Measurements from ENCODE around the gene PLEKHJ1. TPM values are rescaled to one million over a fixed set of nuclear protein-coding genes. Genes with fewer than 3 reads are reported as not detected.

PLEKHJ1 gene, protein sequence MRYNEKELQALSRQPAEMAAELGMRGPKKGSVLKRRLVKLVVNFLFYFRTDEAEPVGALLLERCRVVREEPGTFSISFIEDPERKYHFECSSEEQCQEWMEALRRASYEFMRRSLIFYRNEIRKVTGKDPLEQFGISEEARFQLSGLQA
- total RNA-seq: 58.4 and 81.5 TPM in 2 replicates

DNA sequence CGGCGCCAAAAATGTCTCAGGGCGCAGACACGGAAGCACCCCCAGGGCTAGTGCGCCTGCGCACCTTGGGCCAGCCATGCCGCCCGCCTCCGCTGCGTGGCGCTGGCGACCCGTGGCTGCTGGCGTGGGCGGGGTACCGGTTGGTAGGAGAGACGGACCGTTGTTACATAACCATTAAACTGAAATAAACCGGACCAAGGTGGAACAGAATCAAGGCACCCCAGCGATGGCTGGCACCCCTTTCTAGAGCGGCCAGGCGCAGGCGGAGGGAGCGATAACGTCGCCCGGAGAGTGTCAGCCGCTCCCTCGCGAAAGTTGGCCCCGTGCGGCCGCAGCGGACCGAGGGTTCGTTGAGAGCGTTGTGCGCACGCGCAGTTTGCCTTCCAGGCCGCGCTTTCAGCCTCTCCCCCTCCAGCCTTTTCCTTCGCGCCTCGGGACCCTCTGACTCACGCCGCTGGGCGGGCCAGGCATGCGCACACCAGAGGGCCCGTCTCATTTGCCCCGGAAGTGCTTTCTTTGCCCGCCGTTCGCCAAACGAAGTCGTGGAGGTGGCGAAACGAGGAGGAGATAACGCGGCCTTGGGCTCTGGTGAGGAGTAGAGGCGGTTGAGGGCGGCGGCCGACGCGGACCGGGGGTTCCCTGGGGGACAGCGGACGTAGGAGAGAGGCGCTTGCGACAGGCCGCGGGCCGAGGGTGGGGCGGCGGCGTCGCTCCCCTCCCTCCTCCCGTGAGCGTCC, at the start of gene PLEKHJ1, which contains the start of gene SF3A2:
PLEKHJ1 (minus strand) TSS at position 16 of the 737 bp plus-strand sequence. CDS start 81 bp downstream, outside the sequence.
SF3A2 (plus strand) TSS at position 511 of the 737 bp plus-strand sequence. CDS start 6,595 bp downstream, outside the sequence.

DNA sequence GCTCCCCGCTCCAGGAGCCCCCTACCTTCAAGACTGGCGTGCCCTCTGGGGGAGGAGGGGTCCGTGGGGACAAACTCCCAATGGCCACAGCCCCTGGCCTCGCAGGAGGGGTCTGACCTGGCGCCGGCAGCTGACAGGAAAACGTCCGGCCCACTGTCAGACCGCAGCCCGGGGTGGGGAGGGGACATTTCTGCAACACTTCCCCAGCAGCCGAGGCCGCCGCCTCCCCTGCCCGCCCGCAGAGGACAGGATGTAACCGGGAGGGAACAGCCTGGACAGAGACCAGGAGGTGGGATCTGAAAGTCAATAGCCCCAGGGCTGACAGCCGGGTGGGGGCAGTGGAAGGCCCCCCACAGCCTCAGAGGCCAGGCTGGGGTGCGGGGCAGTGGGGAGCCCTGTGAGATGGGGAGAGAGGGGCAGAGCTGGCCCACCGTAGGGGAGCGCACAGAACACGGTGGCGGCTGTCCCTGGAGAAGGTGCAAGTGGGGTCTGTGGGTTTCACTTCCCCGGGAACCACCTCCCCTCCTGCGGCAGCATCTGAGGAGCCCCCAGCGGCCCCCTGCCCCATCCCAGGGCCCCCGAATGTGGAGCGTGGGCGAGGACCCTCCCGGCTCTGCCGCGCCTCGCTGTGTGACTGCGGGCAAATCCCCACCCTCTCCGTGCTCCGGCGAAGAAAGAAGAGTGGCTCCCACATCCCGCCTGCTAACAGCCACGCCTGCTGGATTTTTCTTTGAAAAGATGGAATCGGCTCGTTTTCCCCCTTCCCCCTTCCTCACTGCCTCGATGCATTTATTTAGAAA, 46.1 kb upstream of the PLEKHJ1 start, which contains the start of gene PEAK3:
PEAK3 (minus strand) TSS at position 114 of the 800 bp plus-strand sequence. CDS start 1,244 bp downstream, outside the sequence.

DNA sequence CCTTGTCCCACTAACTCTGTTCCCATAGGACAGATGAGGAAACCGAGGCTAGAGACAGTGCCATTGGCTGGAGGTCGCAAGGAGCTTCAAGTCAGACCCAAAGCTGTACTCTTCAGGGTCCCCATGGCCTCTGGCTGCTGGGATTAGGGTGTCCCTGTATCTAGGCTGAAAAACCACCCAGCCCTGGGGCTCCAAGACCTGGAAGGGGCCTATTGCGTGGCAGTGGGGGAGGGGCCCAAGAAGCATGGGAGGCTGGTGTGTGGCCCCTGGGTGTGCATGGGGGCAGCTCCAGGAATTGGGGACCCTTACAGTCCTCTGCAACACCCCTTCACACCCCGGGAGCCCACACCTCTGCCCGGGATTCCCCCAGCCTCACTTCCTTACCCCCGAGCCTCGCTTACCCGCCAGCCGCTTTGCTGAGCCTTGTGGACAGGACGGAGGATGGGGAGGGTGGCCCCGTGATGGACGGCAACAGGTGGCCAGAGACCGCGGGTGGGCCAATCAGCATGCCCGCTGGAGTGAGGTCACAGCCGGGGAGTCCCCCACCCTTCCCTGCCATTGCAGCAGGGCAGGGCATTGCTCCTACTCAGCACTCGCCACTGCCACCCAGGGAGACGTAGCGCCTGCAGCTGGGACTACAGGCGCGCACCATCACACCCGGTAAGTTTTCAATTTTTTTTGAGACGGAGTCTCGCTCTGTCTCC, 20.0 kb upstream of the PLEKHJ1 start, which contains the start of gene JSRP1:
JSRP1 (minus strand) TSS at position 436 of the 704 bp plus-strand sequence. CDS start 1,103 bp downstream, outside the sequence.

GRCh38 chr19:2249010-2249866, 13.1 kb upstream of the PLEKHJ1 start, which contains the start of gene AMH:
Gene AMH (plus strand): TSS chr19:2249323. CDS start chr19:2249333, 10 bp downstream.

Other genes with a start within 250 kb of the PLEKHJ1 start
- gene BTBD2, start 220.6 kb downstream of the PLEKHJ1 start, total RNA-seq: 94.8 and 143 TPM in 2 replicates
- gene MKNK2, start 185.1 kb downstream of the PLEKHJ1 start, total RNA-seq: 96.9 and 116 TPM in 2 replicates
- gene MOB3A, start 140.0 kb downstream of the PLEKHJ1 start, total RNA-seq: 26.6 and 36.9 TPM in 2 replicates
- gene IZUMO4, start 139.4 kb downstream of the PLEKHJ1 start, total RNA-seq: 0.82 and 1.3 TPM in 2 replicates
- gene AP3D1, start 84.8 kb downstream of the PLEKHJ1 start, total RNA-seq: 88.9 and 107 TPM in 2 replicates
- 10.1 and 13.9 TPM in 2 replicates for gene DOT1L, start 72.4 kb downstream of the PLEKHJ1 start, total RNA-seq
- gene SF3A2, start 495 bp upstream of the PLEKHJ1 start, total RNA-seq: 34.6 and 36.6 TPM in 2 replicates
- 1.8 and 3.7 TPM in 2 replicates for gene AMH, start 13.0 kb upstream of the PLEKHJ1 start, total RNA-seq
- 1.5 TPM in 1 of 2 replicates, not detected in the other for gene JSRP1, start 20.1 kb upstream of the PLEKHJ1 start, total RNA-seq
- gene PEAK3, start 45.8 kb upstream of the PLEKHJ1 start, total RNA-seq: 0.09 TPM in 1 of 2 replicates, not detected in the other
- not detected in 2 replicates for gene LINGO3, start 71.8 kb upstream of the PLEKHJ1 start, total RNA-seq
- gene LSM7, start 92.3 kb upstream of the PLEKHJ1 start, total RNA-seq: 203 and 211 TPM in 2 replicates
- 39.2 and 39.3 TPM in 2 replicates for gene SPPL2B, start 92.4 kb upstream of the PLEKHJ1 start, total RNA-seq
- gene TMPRSS9, start 123.9 kb upstream of the PLEKHJ1 start, total RNA-seq: not detected in 2 replicates
- 56.1 and 65.8 TPM in 2 replicates for gene TIMM13, start 191.3 kb upstream of the PLEKHJ1 start, total RNA-seq
- 43.3 and 45.3 TPM in 2 replicates for gene LMNB2, start 220.6 kb upstream of the PLEKHJ1 start, total RNA-seq
- 58.5 and 176 TPM in 2 replicates for gene GADD45B, start 239.8 kb upstream of the PLEKHJ1 start, total RNA-seq

All from pericardium fibroblast (primary cell).